Upper lobe of right lung (tissue), 1 donor: ENCODE data around the gene LKAAEAR1. TPM values are rescaled to one million over a fixed set of nuclear protein-coding genes. Genes with fewer than 3 reads are reported as not detected.

ENCODE experiments used
- ATAC-seq: fragments of 200-7000 bp; cut with Tn5 transposase; one replicate; pipeline ENCODE4 v1.9.1; 2020; ENCODE audit warnings: mild to moderate bottlenecking, moderate library complexity
- DNase-seq: peaks from one replicate; pipeline ENCODE4 v3.0.0-alpha.2; 2020
- H3K27ac ChIP-seq: fragments of 200-600 bp; one replicate; pipeline ENCODE4 v1.8.0; 2022
- H3K27me3 ChIP-seq: fragments of 200-600 bp; one replicate; pipeline ENCODE4 v1.8.0; 2022; ENCODE audit warnings: mild to moderate bottlenecking
- H3K36me3 ChIP-seq: fragments of 200-600 bp; one replicate; pipeline ENCODE4 v1.8.0; 2022
- H3K4me1 ChIP-seq: fragments of 200-600 bp; one replicate; pipeline ENCODE4 v1.8.0; 2022
- H3K4me3 ChIP-seq: fragments of 200-600 bp; one replicate; pipeline ENCODE4 v1.8.0; 2022; ENCODE audit warnings: mild to moderate bottlenecking
- H3K9me3 ChIP-seq: fragments of 200-600 bp; one replicate; pipeline ENCODE4 v1.8.0; 2022
- CTCF ChIP-seq: fragments of 200-600 bp; IDR thresholded peaks from one replicate; pipeline ENCODE4 v1.8.0; 2022; ENCODE audit warnings: antibody characterized with exemption
- intact Hi-C: fragments of 100-400 bp; cut with DNase I; formaldehyde crosslinking; loops from one replicate; pipeline ENCODE4 v1.11.0; 2022
- total RNA-seq: library from RNA; stranded (reverse); fragmentation: NEBNext Ultra II Directional; extraction: Animal tissue kit (Norgen Biotek cat#: 25700); gene quantifications from one replicate; pipeline ENCODE4 v1.2.1, GENCODE V29; 2021
- donor health status: DM: no; HTN: yes; CAD: no; lungs with severe emphysema.

LKAAEAR1 gene
- total RNA-seq, 1 donor from 2014 or later: not detected

DNA sequence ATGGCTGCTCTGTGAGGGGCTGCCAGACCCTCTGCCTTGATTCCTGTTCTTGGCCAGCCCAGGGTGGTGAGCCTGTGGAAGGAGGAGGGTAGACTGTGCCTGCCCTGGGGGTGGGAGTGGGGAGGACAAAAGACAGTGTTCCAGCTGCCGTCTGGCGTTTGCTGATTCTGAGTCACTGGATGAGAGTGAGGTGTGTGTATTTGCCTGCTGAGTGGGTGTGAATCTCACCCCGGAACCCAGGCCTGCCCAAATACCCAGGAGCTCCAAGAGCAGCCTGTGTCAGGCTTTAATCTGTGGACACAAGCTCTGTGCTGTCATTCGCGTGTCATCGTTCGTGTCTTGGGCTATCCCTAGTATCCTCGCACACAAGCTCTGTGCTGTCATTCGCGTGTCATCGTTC lies 2.6 kb upstream of the LKAAEAR1 start:
- DNase-seq (no peak), ATAC-seq (no peak)
- no peak overlapping the region for H3K27ac ChIP-seq
- intact Hi-C loops: no loop called here
- no peaks in the 10 kb centered on the region for H3K36me3 ChIP-seq
- no peak overlapping the region for H3K4me3 ChIP-seq
- H3K9me3 ChIP-seq: no peaks in the 10 kb centered on the region
- TF ChIP-seq CTCF: no peak
- peaks cover 17% of the 10 kb centered on the region for H3K4me1 ChIP-seq
- peaks cover 32% of the 10 kb centered on the region for H3K27me3 ChIP-seq

GRCh38 chr20:64084685-64085152 lies 521 bp upstream of the LKAAEAR1 start:
- intact Hi-C loops: no loop called here
- peaks cover 17% of the 10 kb centered on the region for H3K4me1 ChIP-seq
- no peaks in the 10 kb centered on the region for H3K36me3 ChIP-seq
- no peak overlapping the region for H3K27ac ChIP-seq
- no peaks in the 10 kb centered on the region for H3K9me3 ChIP-seq
- TF ChIP-seq CTCF: no peak
- ATAC-seq (no peak), DNase-seq (no peak)
- H3K4me3 ChIP-seq: no peak overlapping the region
- H3K27me3 ChIP-seq: peaks cover 32% of the 10 kb centered on the region

DNA sequence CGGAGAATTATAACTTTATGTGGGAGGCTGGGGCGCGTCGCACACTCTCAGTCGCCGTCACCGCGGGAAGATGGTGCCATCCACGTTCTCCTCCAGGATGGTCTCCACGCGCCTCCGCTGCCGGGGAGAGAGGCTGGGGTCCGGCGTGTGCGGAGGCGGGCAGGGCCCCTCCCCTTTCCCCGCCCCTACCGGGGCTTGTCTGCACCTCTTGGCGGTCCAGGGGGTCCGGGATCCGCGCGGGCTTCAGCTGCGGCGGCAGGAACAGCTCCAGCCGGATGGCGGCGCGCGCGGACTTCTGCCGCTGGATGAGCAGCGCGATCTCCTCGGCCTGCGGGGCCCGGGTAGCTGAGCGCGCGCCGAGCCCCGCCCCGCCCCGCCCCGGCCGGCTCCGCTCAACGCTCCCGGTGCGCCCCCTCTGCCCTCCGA lies 807 bp downstream of the LKAAEAR1 start:
- peak; percentile 89 for DNase-seq
- peak; percentile 57 for ATAC-seq
- H3K36me3 ChIP-seq: no peaks in the 10 kb centered on the region
- no peaks in the 10 kb centered on the region for H3K9me3 ChIP-seq
- peak; percentile 63 for TF ChIP-seq CTCF
- H3K27me3 ChIP-seq: peaks cover 32% of the 10 kb centered on the region
- intact Hi-C loops: no loop called here
- peaks cover 27% of the 10 kb centered on the region for H3K4me1 ChIP-seq
- peak overlapping the region; percentile 50 for H3K4me3 ChIP-seq
- H3K27ac ChIP-seq: no peak overlapping the region

DNA sequence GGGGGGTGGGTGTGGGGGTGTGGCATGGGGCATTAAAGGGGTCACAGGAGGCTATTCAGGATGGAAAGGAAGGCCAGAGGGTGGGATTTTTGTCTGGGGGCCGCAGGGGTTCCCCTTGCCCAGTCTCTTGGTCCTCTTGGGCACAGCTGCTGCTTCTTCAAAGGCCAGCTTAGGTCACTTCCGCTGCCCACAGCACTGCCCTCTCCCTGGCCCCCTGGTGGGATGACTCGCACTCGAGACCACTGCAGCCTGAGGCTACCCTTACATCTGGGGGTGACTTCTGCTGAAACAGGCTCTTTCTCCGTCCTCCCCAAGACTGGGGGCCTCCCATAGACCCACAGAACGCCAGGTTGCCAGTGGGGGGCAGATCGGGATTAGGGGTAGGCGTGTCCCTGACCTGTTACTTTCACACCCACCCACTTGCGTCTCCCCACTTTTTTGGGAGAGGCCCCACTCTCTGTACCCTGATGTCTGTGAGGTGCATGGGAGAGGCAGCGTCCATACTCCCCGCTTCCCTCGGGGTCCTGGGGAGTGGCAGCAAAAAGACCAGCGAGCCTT lies 1.3 kb downstream of the LKAAEAR1 start:
- no peak for ATAC-seq
- TF ChIP-seq CTCF: no peak
- no peaks in the 10 kb centered on the region for H3K36me3 ChIP-seq
- H3K9me3 ChIP-seq: no peaks in the 10 kb centered on the region
- DNase-seq: no peak
- peaks cover 31% of the 10 kb centered on the region for H3K4me1 ChIP-seq
- H3K27me3 ChIP-seq: peaks cover 31% of the 10 kb centered on the region
- intact Hi-C loops: no loop called here
- H3K4me3 ChIP-seq: peak overlapping the region; percentile 50
- H3K27ac ChIP-seq: no peak overlapping the region

- Histone ChIP-seq H3K36me3 (no peaks in the 10 kb centered on the region), H3K4me3 (no peak overlapping the region), H3K27ac (no peak overlapping the region), H3K4me1 (peaks cover 33% of the 10 kb centered on the region), H3K27me3 (peaks cover 27% of the 10 kb centered on the region), H3K9me3 (no peaks in the 10 kb centered on the region)
- TF ChIP-seq CTCF: no peak
- no peak for DNase-seq
- intact Hi-C loops: no loop called here
- no peak for ATAC-seq
Measured at GRCh38 chr20:64082126-64082731, 2.0 kb downstream of the LKAAEAR1 start.

GRCh38 chr20:64081624-64081964 lies 2.6 kb downstream of the LKAAEAR1 start:
- Histone ChIP-seq H3K4me3 (no peak overlapping the region), H3K27me3 (peaks cover 25% of the 10 kb centered on the region), H3K27ac (no peak overlapping the region), H3K9me3 (no peaks in the 10 kb centered on the region), H3K4me1 (peaks cover 33% of the 10 kb centered on the region), H3K36me3 (no peaks in the 10 kb centered on the region)
- DNase-seq (no peak), ATAC-seq (no peak)
- intact Hi-C loops: no loop called here
- TF ChIP-seq CTCF: no peak
